ENCODE measurements around the gene PLA2G15. TPM values are rescaled to one million over a fixed set of nuclear protein-coding genes. Genes with fewer than 3 reads are reported as not detected.

PLA2G15 gene
- total RNA-seq, 4 donors from 2014 or later, result 10.4 to 22.0 (median 15.3) TPM

DNA sequence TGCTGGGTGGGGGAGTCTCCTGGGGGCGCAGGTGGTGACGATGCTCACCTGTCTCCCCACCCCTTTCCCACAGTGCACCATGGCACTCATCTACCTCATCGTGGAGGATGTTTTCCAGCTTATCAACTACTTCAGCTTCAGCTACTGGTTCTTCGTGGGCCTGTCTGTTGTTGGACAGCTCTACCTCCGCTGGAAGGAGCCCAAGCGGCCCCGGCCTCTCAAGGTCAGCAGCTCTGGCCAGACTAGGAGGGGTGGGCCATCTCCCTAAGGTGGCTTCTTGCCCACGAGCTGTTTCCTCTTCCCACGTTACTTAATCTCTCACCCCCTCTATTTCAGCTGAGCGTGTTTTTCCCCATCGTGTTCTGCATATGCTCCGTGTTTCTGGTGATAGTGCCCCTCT is 51.1 kb downstream of the PLA2G15 start:
- intact Hi-C loops (cut with DNase I), result no loop called here
- TF ChIP-seq, protein P1, sequence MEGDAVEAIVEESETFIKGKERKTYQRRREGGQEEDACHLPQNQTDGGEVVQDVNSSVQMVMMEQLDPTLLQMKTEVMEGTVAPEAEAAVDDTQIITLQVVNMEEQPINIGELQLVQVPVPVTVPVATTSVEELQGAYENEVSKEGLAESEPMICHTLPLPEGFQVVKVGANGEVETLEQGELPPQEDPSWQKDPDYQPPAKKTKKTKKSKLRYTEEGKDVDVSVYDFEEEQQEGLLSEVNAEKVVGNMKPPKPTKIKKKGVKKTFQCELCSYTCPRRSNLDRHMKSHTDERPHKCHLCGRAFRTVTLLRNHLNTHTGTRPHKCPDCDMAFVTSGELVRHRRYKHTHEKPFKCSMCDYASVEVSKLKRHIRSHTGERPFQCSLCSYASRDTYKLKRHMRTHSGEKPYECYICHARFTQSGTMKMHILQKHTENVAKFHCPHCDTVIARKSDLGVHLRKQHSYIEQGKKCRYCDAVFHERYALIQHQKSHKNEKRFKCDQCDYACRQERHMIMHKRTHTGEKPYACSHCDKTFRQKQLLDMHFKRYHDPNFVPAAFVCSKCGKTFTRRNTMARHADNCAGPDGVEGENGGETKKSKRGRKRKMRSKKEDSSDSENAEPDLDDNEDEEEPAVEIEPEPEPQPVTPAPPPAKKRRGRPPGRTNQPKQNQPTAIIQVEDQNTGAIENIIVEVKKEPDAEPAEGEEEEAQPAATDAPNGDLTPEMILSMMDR (IDR thresholded peaks at IDR 0.05), result no peak
- no peak for TF ChIP-seq POLR2AphosphoS5 (IDR thresholded peaks at IDR 0.05)
- TF ChIP-seq POLR2A (IDR thresholded peaks at IDR 0.05; ENCODE audit: low read depth), result no peak
- no peak for TF ChIP-seq EP300 (IDR thresholded peaks at IDR 0.05)
- H3K27me3 ChIP-seq, result no peaks in the 10 kb centered on the region
- DNase-seq (ENCODE audit: extremely low spot score), result no peak
- peaks cover 30 to 56% (median 33%) of the 10 kb centered on the region in 4 donors for H3K4me1 ChIP-seq
- H3K4me3 ChIP-seq, result no peak overlapping the region
- H3K9me3 ChIP-seq, result no peaks in the 10 kb centered on the region
- no peak overlapping the region for H3K27ac ChIP-seq (replicated peaks in 1 of 4)
- H3K36me3 ChIP-seq, result peaks cover 25 to 100% (median 90%) of the 10 kb centered on the region in 4 donors
- 73% methylated on average over 12 of the region's 12 CpGs for WGBS

DNA sequence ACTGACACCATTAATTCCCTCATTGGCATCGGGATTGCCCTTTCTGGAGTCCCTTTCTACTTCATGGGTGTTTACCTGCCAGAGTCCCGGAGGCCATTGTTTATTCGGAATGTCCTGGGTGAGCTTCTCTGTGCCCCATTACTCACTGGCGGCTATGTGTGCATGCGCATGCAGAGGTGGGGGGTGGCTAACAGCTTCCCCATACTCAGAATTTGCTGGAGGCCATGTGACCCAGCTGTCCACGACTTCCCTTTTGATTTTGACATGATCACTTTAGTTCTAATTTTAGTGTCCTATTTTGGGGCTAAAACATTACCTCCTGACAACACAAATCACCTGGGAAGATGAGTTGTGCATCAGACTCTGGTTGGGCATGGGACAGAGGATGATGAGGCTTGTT is 51.5 kb downstream of the PLA2G15 start:
- intact Hi-C loops (cut with DNase I), result no loop called here
- peaks cover 27 to 100% (median 89%) of the 10 kb centered on the region in 4 donors for H3K36me3 ChIP-seq
- H3K4me1 ChIP-seq, result peaks cover 30 to 53% (median 33%) of the 10 kb centered on the region in 4 donors
- H3K4me3 ChIP-seq, result no peak overlapping the region
- H3K9me3 ChIP-seq, result no peaks in the 10 kb centered on the region
- no peak for TF ChIP-seq POLR2A (IDR thresholded peaks at IDR 0.05; ENCODE audit: low read depth)
- no peak for TF ChIP-seq POLR2AphosphoS5 (IDR thresholded peaks at IDR 0.05)
- TF ChIP-seq, protein P1 (IDR thresholded peaks at IDR 0.05), result no peak
- no peak for TF ChIP-seq EP300 (IDR thresholded peaks at IDR 0.05)
- no peaks in the 10 kb centered on the region for H3K27me3 ChIP-seq
- WGBS, result 78% methylated on average over 6 of the region's 6 CpGs
- H3K27ac ChIP-seq (replicated peaks in 1 of 4), result no peak overlapping the region
- no peak for DNase-seq (ENCODE audit: extremely low spot score)

DNA sequence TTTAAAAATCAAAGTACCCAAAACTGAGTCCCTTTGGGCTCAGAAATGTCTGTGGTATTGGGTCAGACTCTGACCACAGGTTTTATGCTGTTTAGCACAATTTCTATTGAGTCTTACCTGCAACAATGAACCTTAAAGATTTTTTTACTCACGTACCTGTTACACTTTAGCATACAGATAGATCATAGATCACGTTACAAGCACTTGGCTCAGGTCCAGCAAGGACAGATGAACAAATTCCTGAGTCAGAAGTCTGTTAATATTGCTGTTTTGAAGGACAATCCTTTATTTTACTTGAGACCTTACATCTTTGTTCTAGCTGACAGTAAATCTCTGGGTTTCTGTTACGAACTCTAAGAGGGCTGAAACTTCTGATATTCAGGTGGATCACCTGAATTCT is 52.7 kb downstream of the PLA2G15 start:
- Histone ChIP-seq H3K9me3 (no peaks in the 10 kb centered on the region), H3K4me3 (no peak overlapping the region), H3K27ac (replicated peaks in 1 of 4) (peak overlapping the region; percentile 65 to 73 (median 68)), H3K4me1 (peaks cover 30 to 53% (median 33%) of the 10 kb centered on the region in 4 donors), H3K27me3 (no peaks in the 10 kb centered on the region), H3K36me3 (peaks cover 33 to 100% (median 92%) of the 10 kb centered on the region in 4 donors)
- TF ChIP-seq, protein P1 (IDR thresholded peaks at IDR 0.05), result no peak
- TF ChIP-seq EP300 (IDR thresholded peaks at IDR 0.05), result no peak
- no peak for DNase-seq (ENCODE audit: extremely low spot score)
- 52% methylated on average over 3 of the region's 3 CpGs for WGBS
- intact Hi-C loops (cut with DNase I), result no loop called here

DNA sequence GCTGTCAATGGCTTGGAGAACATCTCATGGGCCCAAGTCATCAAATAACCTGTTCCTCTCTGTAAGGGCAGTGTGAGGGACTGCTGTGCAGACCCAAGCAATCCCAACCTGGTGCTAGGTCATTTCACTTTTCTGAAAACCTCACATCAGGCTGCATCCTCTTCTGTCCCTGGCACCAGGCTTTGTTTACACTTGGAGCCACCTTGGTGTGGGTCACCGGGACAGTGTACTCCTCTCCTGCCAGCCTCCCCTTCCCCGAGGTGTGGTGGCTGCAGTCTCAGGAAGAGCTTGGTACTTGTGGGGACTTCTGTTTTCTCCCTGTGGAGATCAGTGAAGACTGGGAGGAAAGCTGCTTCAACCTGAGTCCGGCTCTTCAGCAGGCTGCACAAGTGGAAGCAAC is 53.1 kb downstream of the PLA2G15 start:
- WGBS, result 82% methylated on average over 3 of the region's 3 CpGs
- TF ChIP-seq, protein P1 (IDR thresholded peaks at IDR 0.05), result no peak
- TF ChIP-seq POLR2A (IDR thresholded peaks at IDR 0.05; ENCODE audit: low read depth), result no peak
- TF ChIP-seq POLR2AphosphoS5 (IDR thresholded peaks at IDR 0.05), result no peak
- TF ChIP-seq EP300 (IDR thresholded peaks at IDR 0.05), result no peak
- H3K4me1 ChIP-seq, result peaks cover 30 to 53% (median 33%) of the 10 kb centered on the region in 4 donors
- intact Hi-C loops (cut with DNase I), result no loop called here
- no peak for DNase-seq (ENCODE audit: extremely low spot score)
- peaks cover 33 to 100% (median 92%) of the 10 kb centered on the region in 4 donors for H3K36me3 ChIP-seq
- peak overlapping the region; percentile 65 to 73 (median 68) for H3K27ac ChIP-seq (replicated peaks in 1 of 4)
- no peak overlapping the region for H3K4me3 ChIP-seq
- no peaks in the 10 kb centered on the region for H3K9me3 ChIP-seq
- H3K27me3 ChIP-seq, result no peaks in the 10 kb centered on the region

Data from esophagus muscularis mucosa (tissue), 4 donors.